Stomach (tissue), 4 donors: ENCODE measurements around the gene PGC.

Source experiments
- EP300 ChIP-seq: sonication (generic); formaldehyde crosslinking; IDR thresholded peaks from one replicate; pipeline ENCODE4 v1.6.1; 2017; ENCODE audit warnings: antibody characterized with exemption
- POLR2AphosphoS5 ChIP-seq, 3 donors: sonication (generic); formaldehyde crosslinking; IDR thresholded peaks; one replicate each; pipeline ENCODE4 v1.6.1; 2016; ENCODE audit warnings: antibody characterized with exemption in 3 of 3
- TF ChIP-seq, protein P1 (sequence below), 7 experiments: fragments of 450-650 bp in 4 of 7; fragments of 200-600 bp in 3 of 7; sonication (generic) in 3 of 7; IDR thresholded peaks; one replicate each; pipeline ENCODE4 v1.5.1; 2016 to 2019; ENCODE audit warnings: antibody characterized with exemption in 7 of 7, control low read depth in 2 of 7, mild to moderate bottlenecking in 1 of 7

DNA sequence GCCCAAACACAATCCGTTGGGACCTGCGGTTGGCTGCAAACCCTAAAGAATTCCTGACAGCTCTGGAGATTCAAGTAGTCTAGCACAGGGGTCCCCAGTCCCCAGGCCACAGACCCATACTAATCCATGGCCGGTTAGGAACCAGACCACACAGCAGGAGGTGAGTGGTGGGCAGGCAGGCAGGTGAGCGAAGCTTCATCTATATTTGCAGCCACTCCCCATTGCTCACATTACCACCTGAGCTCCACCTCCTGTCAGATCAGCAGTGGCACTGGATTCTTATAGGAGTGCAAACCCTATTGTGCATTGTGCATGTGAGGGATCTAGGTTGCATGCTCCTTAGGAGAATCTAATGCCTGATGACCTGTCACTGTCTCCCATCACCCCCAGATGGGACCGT is 28.4 kb downstream of the PGC start:
- TF ChIP-seq, protein P1, sequence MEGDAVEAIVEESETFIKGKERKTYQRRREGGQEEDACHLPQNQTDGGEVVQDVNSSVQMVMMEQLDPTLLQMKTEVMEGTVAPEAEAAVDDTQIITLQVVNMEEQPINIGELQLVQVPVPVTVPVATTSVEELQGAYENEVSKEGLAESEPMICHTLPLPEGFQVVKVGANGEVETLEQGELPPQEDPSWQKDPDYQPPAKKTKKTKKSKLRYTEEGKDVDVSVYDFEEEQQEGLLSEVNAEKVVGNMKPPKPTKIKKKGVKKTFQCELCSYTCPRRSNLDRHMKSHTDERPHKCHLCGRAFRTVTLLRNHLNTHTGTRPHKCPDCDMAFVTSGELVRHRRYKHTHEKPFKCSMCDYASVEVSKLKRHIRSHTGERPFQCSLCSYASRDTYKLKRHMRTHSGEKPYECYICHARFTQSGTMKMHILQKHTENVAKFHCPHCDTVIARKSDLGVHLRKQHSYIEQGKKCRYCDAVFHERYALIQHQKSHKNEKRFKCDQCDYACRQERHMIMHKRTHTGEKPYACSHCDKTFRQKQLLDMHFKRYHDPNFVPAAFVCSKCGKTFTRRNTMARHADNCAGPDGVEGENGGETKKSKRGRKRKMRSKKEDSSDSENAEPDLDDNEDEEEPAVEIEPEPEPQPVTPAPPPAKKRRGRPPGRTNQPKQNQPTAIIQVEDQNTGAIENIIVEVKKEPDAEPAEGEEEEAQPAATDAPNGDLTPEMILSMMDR (IDR thresholded peaks at IDR 0.05): no peak
- TF ChIP-seq POLR2AphosphoS5 (IDR thresholded peaks at IDR 0.05): no peak
- no peak for TF ChIP-seq EP300
